Activated T-helper 2 cell treated with anti-CD3 and anti-CD28 coated beads, Interferon-gamma antibody, Interleukin-2, Interleukin-4, amounts not matched to agents 10 μg/mL and 5 μg/mL and 100 μg/mL, durations not matched to agents 14 hours and 24 hours and 36 hours (primary cell): Measurements from ENCODE around the gene BNIP2. TPM values are rescaled to one million over a fixed set of nuclear protein-coding genes. Genes with fewer than 3 reads are reported as not detected.
A peak's percentile ranks its signal among the peaks of the same experiment; 100 is the strongest.
"Not testable (repeated sequence)": the region's sequence is repeated elsewhere in the genome, so short reads cannot be mapped to it uniquely, and the experiment has no call there.

Source experiments
- DNase-seq: peaks from one replicate; pipeline ENCODE4 v3.0.0; 2021; ENCODE audit warnings: low spot score
- H3K27ac Mint-ChIP-seq: one replicate; pipeline ENCODE4 v1.8.0; 2021; ENCODE audit warnings: mixed read lengths
- H3K27me3 Mint-ChIP-seq: one replicate; pipeline ENCODE4 v1.8.0; 2021; ENCODE audit warnings: low read depth, mixed read lengths
- H3K36me3 Mint-ChIP-seq: one replicate; pipeline ENCODE4 v1.8.0; 2021; ENCODE audit warnings: low read depth, mixed read lengths
- H3K4me1 Mint-ChIP-seq: one replicate; pipeline ENCODE4 v1.8.0; 2021; ENCODE audit warnings: low read depth, mixed read lengths
- H3K4me3 Mint-ChIP-seq: one replicate; pipeline ENCODE4 v1.8.0; 2021; ENCODE audit warnings: low read depth, mild to moderate bottlenecking, moderate library complexity, mixed read lengths
- H3K9me3 Mint-ChIP-seq: one replicate; pipeline ENCODE4 v1.8.0; 2021; ENCODE audit warnings: mixed read lengths
- intact Hi-C: fragments of 100-400 bp; cut with micrococcal nuclease; formaldehyde crosslinking; loops from one replicate; pipeline ENCODE4 v1.15.1; 2023
- total RNA-seq: library from RNA; stranded (reverse); gene quantifications from 2 replicates; pipeline ENCODE4 v1.2.3, GENCODE V29; 2022

The BNIP2 gene
- total RNA-seq, 1 donor from 2014 or later = 59.4 TPM

DNA sequence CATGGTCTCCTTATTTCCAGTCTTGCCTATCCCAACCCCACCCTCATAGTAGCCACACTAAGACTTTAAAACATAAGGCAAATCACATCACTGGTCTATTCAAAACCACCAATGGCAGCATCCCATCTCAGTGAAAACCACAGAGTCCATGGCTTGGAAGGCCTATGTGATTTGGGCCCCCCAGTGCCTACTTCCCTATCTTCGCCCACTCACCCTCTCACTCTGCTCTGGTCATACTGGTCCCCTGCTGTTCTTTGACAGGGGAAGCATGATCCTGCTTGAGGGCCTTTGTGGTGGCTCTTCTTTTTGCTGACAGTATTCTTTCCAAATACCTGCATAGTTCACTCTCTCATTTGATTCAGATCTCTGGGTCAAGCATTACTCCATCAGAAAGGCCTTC, 35.1 kb downstream of the BNIP2 start:
- intact Hi-C loops = loop anchor here (10.0 kb wide), 1 partner anchor 549 kb away; the partner anchor contains the start of gene CCNB2
- no peaks in the 10 kb centered on the region for H3K27me3 Mint-ChIP-seq
- peaks cover 18% of the 10 kb centered on the region for H3K4me1 Mint-ChIP-seq
- H3K27ac Mint-ChIP-seq = no peak overlapping the region
- peaks cover 16% of the 10 kb centered on the region for H3K36me3 Mint-ChIP-seq
- H3K4me3 Mint-ChIP-seq = no peak overlapping the region
- DNase-seq = no peak
- peaks cover 12% of the 10 kb centered on the region for H3K9me3 Mint-ChIP-seq

GRCh38 chr15:59649603-59650002, 39.5 kb downstream of the BNIP2 start:
- DNase-seq = no peak
- no peak overlapping the region for H3K27ac Mint-ChIP-seq
- peaks cover 12% of the 10 kb centered on the region for H3K9me3 Mint-ChIP-seq
- intact Hi-C loops = loop anchor here (10.0 kb wide), 1 partner anchor 545 kb away; the partner anchor contains the start of gene CCNB2
- H3K27me3 Mint-ChIP-seq = no peaks in the 10 kb centered on the region
- H3K36me3 Mint-ChIP-seq = peaks cover 25% of the 10 kb centered on the region
- H3K4me3 Mint-ChIP-seq = no peak overlapping the region
- peaks cover 16% of the 10 kb centered on the region for H3K4me1 Mint-ChIP-seq

DNA sequence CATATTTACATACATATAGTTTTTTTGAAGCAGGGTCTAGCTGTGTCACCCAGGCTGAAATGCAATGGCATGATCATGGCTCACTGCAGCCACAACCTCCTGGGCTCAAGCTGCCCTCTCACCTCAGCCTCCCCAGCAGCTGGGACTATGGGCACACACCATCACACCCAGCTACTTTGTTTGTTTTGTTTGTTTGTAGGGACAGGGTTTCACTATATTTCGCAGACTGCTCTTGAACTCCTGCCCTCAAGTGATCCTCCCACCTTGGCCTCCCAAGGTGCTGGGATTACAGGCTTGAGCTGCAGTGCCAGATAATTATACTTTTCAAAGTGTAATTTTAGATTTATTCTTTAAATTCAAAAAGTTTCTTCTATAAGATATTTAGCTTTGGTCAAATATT, 42.0 kb downstream of the BNIP2 start:
- peaks cover 31% of the 10 kb centered on the region for H3K36me3 Mint-ChIP-seq
- H3K4me1 Mint-ChIP-seq = peaks cover 11% of the 10 kb centered on the region
- H3K27me3 Mint-ChIP-seq = no peaks in the 10 kb centered on the region
- DNase-seq = no peak
- intact Hi-C loops = no loop called here
- H3K9me3 Mint-ChIP-seq = peaks cover 2% of the 10 kb centered on the region
- H3K27ac Mint-ChIP-seq = no peak overlapping the region
- no peak overlapping the region for H3K4me3 Mint-ChIP-seq

- no peaks in the 10 kb centered on the region for H3K9me3 Mint-ChIP-seq
- no peaks in the 10 kb centered on the region for H3K27me3 Mint-ChIP-seq
- intact Hi-C loops = no loop called here
- H3K4me3 Mint-ChIP-seq = no peak overlapping the region
- H3K4me1 Mint-ChIP-seq = peaks cover 11% of the 10 kb centered on the region
- DNase-seq = no peak
- H3K27ac Mint-ChIP-seq = no peak overlapping the region
- H3K36me3 Mint-ChIP-seq = peaks cover 36% of the 10 kb centered on the region
Measured at GRCh38 chr15:59646277-59646676, 42.8 kb downstream of the BNIP2 start.

GRCh38 chr15:59645812-59646211, 43.3 kb downstream of the BNIP2 start:
- DNase-seq, H3K4me3 Mint-ChIP-seq, H3K9me3 Mint-ChIP-seq, intact Hi-C loops, H3K27ac Mint-ChIP-seq, H3K27me3 Mint-ChIP-seq: not testable (repeated sequence)
- peaks cover 37% of the 10 kb centered on the region for H3K36me3 Mint-ChIP-seq
- H3K4me1 Mint-ChIP-seq = peaks cover 10% of the 10 kb centered on the region

DNA sequence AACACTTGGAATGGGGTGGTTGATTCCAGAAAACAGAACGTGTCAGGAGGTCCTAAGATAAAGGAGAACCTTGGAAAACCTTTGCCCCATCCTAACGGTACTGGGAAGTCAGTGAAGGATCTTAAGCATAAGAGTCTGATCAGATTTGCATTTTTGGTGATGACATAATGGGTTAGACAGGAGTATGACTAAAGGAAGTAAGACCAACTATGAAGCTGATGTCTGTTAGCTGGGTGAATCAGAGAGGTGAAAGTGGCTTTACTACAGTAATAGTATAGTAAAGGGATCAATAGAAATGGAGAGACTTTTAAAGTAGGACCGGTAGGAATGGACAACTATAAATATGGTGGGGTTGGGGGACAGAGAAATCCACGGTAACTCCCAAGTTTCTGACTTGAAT, 44.4 kb downstream of the BNIP2 start:
- Mint-ChIP-seq H3K9me3 (no peaks in the 10 kb centered on the region), H3K27ac (no peak overlapping the region), H3K4me3 (no peak overlapping the region), H3K27me3 (no peaks in the 10 kb centered on the region), H3K4me1 (peaks cover 2% of the 10 kb centered on the region), H3K36me3 (peaks cover 34% of the 10 kb centered on the region)
- DNase-seq = no peak
- intact Hi-C loops = loop anchor here (5.0 kb wide), 1 partner anchor 112 kb away; no protein-coding TSS in a partner anchor

DNA sequence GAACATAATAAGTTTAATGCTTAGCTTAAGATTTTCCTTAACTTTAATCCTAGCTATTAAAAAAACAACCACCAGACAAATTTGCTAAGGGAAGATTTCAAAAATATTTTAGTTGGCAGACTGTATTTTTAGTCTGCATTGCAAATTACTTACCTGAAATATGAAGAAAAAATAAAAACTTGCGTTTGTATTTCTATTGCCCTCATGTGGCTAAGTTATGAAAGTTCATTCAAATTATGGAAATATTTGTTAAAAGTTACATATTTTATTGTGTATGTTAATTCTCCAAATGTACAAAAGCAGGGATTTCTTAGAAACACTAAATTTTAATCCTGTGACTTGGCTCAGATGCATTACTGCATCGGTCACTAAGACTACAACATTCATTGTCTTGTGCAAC, 46.8 kb downstream of the BNIP2 start:
- intact Hi-C loops = loop anchor here (5.0 kb wide), 1 partner anchor 110 kb away; no protein-coding TSS in a partner anchor

GRCh38 chr15:59637507-59637906, 51.6 kb downstream of the BNIP2 start:
- intact Hi-C loops, H3K27me3 Mint-ChIP-seq, H3K4me1 Mint-ChIP-seq, H3K4me3 Mint-ChIP-seq, DNase-seq, H3K9me3 Mint-ChIP-seq, H3K27ac Mint-ChIP-seq: not testable (repeated sequence)
- peaks cover 39% of the 10 kb centered on the region for H3K36me3 Mint-ChIP-seq

More for the DNA sequence above, 46.8 kb downstream of the BNIP2 start:
- peaks cover 46% of the 10 kb centered on the region for H3K36me3 Mint-ChIP-seq
- H3K4me1 Mint-ChIP-seq = peaks cover 2% of the 10 kb centered on the region
- no peaks in the 10 kb centered on the region for H3K9me3 Mint-ChIP-seq
- no peak overlapping the region for H3K27ac Mint-ChIP-seq
- no peaks in the 10 kb centered on the region for H3K27me3 Mint-ChIP-seq
- DNase-seq = no peak
- no peak overlapping the region for H3K4me3 Mint-ChIP-seq

- peaks cover 31% of the 10 kb centered on the region for H3K36me3 Mint-ChIP-seq
- H3K27me3 Mint-ChIP-seq = peaks cover 4% of the 10 kb centered on the region
- H3K27ac Mint-ChIP-seq = no peak overlapping the region
- intact Hi-C loops = no loop called here
- no peaks in the 10 kb centered on the region for H3K4me1 Mint-ChIP-seq
- H3K4me3 Mint-ChIP-seq = no peak overlapping the region
- DNase-seq = no peak
- H3K9me3 Mint-ChIP-seq = no peaks in the 10 kb centered on the region
Measured at GRCh38 chr15:59636184-59636583, 52.9 kb downstream of the BNIP2 start.

DNA sequence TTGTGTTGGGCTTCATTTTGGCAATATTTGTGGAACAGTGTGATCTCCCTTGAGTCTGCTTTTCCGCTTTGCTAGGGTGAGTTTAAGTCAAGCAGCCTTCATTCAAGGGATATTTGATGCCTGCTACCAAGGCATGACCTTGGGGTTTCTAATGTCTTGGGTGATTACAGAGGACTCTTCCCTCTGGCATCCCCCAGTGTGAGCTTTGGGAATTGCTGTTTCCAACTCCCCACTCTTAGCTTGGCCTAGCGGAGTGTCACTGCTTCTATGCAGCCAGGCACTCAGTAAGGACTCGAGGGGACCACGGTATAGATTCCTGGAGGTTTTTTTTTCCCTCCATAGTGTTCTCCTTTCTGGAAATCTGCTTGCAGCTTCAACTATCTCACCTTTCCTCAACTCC, 56.4 kb downstream of the BNIP2 start:
- Mint-ChIP-seq H3K4me3 (no peak overlapping the region), H3K9me3 (no peaks in the 10 kb centered on the region), H3K27me3 (peaks cover 7% of the 10 kb centered on the region), H3K27ac (no peak overlapping the region), H3K36me3 (peaks cover 11% of the 10 kb centered on the region), H3K4me1 (no peaks in the 10 kb centered on the region)
- intact Hi-C loops = no loop called here
- DNase-seq = no peak

DNA sequence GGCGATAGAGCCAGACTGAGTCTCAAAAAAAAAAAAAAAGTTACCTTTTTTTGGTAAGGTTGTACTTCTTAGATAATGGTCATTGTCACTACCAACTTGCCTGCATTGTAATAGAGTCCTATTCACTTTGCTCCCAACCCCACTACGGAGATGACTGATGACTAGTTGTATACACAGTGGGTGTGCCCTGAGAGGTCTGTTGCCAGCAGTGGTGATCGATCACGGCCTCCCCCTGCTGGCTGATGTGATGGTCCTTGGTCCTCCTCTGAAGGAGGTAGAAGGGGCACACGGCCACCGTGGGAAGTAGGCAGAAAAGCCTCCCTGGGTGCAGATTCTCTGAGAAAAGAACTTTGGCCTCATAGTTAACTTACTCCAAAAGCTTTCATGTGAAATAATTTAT, 66.8 kb downstream of the BNIP2 start:
- Mint-ChIP-seq H3K36me3 (no peaks in the 10 kb centered on the region), H3K27ac (no peak overlapping the region), H3K4me1 (no peaks in the 10 kb centered on the region), H3K27me3 (peaks cover 15% of the 10 kb centered on the region), H3K4me3 (no peak overlapping the region), H3K9me3 (no peaks in the 10 kb centered on the region)
- DNase-seq = peak; percentile 27
- intact Hi-C loops = loop anchor here (1.0 kb wide), 1 partner anchor 89 kb away; no protein-coding TSS in a partner anchor

- Mint-ChIP-seq H3K4me1 (peaks cover 4% of the 10 kb centered on the region), H3K4me3 (no peak overlapping the region), H3K27me3 (peaks cover 15% of the 10 kb centered on the region), H3K27ac (no peak overlapping the region), H3K9me3 (peaks cover 6% of the 10 kb centered on the region), H3K36me3 (no peaks in the 10 kb centered on the region)
- intact Hi-C loops = no loop called here
- no peak for DNase-seq
Measured at GRCh38 chr15:59618406-59618805, 70.7 kb downstream of the BNIP2 start.

GRCh38 chr15:59616379-59616778, 72.7 kb downstream of the BNIP2 start:
- Mint-ChIP-seq H3K4me3 (no peak overlapping the region), H3K36me3 (no peaks in the 10 kb centered on the region), H3K9me3 (peaks cover 6% of the 10 kb centered on the region), H3K27ac (no peak overlapping the region), H3K4me1 (peaks cover 4% of the 10 kb centered on the region), H3K27me3 (peaks cover 23% of the 10 kb centered on the region)
- intact Hi-C loops = no loop called here
- no peak for DNase-seq

GRCh38 chr15:59615661-59616060, 73.5 kb downstream of the BNIP2 start:
- Mint-ChIP-seq H3K27ac (no peak overlapping the region), H3K27me3 (peaks cover 25% of the 10 kb centered on the region), H3K4me3 (no peak overlapping the region), H3K36me3 (no peaks in the 10 kb centered on the region), H3K4me1 (peaks cover 6% of the 10 kb centered on the region), H3K9me3 (peaks cover 6% of the 10 kb centered on the region)
- DNase-seq = no peak
- intact Hi-C loops = no loop called here
